Hematopoietic multipotent progenitor cell treated with erythropoietin and hydrocortisone succinate and interleukin-3 and kit ligand, for 15 days (in vitro differentiated cells): ENCODE measurements around the gene GPX4.
A peak's percentile ranks its signal among the peaks of the same experiment; 100 is the strongest.

Source experiments
- DNase-seq: peaks from one replicate; pipeline ENCODE4 v3.0.0-alpha.2; 2015; ENCODE audit warnings: low spot score

Gene GPX4

DNA sequence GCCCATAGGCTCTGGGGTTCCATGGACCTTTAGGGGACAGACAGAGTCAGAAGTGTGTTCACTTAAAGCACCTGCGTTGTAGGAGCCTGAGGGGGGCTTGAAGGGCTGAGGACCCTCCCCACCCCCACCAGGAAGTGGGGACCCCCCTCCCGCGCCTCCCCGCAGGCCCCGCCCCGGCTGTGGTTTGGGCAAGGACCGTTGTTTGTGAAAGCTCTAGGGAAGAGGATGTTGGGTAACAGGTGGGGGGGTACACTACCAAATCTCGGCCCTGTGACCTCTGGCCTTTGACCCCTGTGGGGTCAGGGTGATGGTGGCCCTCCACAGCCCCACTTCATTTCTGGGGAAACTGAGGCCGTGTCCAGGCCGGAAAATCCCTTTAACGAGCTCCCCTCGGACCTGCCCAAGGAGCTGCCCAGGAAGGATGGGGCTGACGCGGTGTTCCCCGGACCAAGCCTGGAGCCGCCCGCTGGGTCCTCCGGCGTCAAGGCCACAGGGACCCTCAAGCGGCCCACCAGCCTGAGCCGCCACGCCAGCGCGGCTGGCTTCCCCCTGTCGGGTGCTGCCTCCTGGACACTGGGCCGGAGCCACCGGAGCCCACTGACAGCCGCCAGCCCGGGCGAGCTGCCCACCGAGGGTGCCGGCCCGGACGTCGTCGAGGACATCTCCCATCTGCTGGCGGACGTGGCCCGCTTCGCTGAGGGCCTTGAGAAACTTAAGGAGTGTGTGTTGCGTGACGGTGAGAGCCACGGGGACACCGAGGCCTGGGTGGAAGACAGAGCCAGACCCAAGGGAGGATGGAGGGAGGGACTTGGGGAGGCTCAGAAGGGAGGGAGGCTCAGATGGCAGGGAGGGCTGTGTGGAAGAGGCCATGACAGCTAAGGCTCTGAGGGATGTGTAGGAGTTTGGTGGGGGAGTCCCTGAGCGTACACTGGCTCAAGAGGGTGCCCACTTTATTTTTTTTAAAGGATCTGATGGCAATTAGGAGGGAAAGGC lies 35.5 kb upstream of the GPX4 start:
- DNase-seq: no peak

DNA sequence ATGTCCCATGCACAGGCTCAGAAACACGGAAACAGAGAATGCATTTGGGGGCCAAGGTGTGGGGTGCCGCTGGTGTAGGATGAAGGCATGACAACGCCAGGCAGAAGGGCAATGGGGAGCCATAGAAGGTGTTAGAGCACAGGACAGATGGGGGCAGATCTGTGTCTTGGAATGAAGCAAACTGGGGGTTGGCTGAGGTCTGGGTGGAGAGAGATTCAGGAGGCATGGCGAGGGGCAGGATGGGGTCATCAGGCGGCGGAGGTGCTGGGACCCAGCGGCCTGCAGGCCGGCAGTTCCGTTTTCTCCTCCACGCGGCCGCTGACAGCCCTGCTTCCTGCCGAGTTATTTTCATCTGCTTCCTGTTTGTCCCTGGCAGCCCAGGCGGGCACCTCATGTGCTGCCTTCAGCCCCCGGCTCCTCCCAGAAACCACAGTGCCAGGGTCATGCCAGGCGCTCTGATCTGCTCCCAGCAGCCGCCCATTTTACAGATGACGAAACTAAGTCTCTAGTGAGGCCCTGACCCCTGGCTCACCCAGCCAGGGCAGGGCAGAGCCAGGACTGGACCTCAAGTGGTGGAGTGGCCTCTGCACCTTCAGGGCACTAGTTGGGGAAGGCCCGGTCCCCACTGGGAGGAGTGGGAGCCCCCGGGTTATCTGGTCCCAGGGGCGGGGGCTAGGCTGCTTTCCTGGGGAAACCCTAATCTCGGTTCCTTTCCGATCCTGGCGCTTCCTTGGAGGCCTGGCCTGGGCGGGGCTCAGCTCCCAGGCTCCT lies 34.6 kb upstream of the GPX4 start:
- DNase-seq: peak; percentile 28

DNA sequence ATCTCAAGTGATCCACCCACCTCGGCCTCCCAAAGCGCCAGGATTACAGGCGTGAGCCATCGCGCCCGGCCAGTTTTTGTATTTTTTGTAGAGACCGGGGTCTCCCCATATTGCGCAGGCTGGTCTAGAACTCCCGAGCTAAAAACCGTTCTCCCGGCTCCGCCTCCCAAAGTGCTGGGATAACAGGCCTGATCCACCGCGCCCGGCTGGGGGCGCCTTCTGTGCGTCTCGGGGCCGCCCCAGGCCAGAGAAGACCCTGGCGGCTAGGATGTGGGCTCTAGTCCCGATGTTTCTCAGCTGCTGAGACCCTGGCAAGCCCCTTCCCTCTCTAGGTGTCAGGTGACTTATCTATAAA lies 33.2 kb upstream of the GPX4 start:
- no peak for DNase-seq

DNA sequence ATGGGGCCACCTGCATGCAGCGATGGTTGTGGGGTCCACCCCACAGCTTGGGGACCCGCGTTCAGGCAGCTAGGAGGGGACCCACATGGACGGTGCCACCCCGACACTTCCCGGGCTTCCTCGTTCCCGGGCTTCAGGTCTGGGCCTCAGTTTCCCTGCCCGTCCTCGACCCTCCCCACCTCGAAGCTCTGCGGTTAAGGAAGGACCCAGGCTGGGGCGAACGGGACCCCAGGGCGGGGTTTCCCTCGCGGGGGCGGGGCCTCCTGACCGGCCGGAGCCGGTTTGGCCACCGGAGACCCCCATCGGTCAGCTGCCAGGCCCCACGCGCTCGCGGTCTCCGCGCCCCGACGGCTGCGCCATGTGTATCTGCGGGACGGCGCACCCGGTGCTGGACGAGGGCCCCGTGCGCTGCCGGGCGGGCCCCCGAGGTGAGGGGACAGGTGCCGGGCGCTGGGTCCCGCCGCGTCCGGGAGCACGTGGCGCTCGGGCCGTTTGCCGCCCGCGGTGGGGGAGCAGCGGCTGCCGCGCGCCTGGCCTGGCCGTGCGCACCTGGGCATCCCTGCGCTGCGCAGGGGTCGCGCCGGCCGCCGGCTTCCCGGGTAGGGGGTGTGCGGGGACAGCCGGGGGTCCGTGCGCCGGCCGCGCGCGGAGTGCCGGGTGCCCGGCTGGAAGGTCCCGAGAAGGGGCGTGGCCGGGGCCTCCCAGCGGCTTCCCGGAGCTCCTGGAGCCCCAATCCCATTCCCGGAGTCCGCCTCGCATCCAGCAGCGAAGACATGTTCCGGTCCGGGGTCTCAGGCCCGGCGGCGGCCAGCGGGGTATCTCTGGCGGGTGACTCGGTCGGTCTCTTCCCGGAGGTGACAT lies 32.6 kb upstream of the GPX4 start:
- DNase-seq: no peak

GRCh38 chr19:1072371-1073015 lies 31.3 kb upstream of the GPX4 start:
- DNase-seq: no peak

DNA sequence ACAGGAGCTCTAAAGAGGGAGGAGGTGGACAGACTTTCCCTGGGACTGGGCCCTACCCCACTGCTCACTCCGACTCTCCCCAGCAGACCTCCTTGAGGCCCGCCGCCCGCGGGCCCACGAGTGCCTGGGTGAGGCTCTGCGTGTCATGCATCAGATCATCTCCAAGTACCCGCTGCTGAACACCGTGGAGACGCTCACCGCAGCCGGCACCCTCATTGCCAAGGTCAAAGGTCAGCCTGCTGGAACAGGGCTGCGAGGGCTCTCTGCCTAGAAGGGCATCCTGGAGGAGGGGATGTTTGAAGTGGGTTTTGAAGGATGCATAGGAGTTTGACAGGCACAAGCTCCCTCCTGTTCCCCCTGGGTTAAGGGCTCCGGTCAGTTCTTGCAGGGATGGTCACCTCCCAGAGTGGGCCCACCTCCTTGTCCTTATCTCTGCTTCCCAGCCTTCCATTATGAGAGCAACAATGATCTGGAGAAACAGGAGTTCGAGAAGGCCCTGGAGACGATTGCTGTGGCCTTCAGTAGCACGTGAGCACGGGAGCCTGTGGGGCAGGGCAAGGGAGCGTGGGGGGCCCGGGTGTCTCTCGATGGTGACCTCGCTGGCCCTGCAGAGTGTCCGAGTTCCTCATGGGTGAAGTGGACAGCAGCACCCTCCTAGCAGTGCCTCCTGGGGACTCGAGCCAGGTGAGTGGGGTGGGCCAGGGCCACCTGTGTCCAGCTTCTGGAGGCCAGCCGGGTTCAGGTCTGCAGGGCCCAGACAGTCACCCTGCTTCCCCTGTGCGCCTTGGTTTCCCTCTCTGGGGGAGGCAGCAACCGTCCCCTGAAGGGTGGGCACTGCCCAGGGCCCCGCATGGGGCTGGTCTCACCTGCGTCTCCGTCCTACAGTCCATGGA lies 30.5 kb upstream of the GPX4 start:
- DNase-seq: no peak

DNA sequence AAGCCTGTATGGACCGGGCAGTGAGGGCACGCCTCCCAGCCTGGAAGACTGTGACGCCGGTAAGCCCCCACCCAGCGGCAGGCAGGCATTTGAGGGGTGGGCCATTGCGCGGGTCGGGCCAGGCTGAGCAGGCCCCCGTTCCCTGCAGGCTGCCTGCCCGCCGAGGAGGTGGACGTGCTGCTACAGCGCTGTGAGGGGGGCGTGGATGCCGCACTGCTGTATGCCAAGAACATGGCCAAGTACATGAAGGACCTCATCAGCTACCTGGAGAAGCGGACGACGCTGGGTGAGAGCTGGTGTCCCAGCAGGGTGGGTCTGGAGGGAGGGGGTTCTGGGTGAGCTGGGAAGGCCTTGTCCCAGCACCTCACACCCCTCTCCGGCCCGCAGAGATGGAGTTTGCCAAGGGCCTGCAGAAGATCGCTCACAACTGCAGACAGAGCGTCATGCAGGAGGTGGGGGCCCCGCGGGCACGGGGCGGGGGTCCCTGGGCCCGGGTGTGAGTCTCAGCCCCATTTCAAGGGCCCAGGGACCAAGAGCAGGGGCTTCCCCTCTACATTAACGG lies 29.8 kb upstream of the GPX4 start:
- DNase-seq: no peak

DNA sequence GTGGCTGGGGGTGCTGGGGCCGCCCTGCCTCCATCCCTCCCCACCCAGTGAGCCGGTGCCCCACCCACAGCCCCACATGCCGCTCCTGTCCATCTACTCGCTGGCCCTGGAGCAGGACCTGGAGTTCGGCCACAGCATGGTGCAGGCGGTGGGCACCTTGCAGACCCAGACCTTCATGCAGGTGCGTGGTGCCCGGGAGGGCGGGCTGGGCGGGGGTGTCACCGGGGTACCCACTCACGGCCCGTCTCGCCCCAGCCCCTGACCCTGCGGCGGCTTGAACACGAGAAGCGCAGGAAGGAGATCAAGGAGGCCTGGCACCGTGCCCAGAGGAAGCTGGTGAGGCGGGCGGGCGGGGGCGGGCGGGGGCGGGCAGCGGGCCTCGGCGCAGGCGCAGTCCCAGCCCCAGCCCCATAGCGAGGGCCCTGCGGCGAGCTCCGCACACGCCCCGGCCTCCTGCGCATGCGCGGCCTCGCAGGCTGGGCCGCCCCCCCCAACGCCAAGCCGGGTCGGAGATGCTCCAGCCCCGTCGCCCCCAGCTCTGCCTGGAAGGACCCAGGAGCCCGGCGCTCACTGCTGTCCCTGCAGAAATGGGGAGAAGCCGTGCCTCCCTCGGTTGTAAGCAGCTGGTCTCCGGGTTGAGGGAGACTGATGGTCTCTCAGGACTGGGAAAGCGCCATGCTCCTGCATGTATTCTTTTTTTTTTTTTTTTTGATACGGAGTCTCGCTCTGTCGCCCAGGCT lies 29.1 kb upstream of the GPX4 start:
- peak; percentile 87 for DNase-seq

DNA sequence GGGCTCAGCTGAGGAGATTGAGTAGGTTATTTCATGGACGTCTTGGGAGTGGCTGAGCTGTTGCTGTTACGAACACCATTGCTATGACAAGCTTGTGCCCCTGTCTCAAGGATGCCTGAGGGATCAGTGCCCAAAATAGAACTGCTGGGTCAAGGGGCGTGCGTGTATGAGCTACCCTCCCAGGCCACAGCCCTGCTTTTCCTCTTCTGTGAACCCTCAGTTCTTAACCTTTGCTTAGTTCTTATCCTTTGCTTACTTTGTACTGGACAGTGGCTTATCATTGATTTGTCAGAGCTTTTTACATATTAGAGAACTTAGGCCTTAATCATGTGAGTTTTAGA lies 27.8 kb upstream of the GPX4 start:
- no peak for DNase-seq

DNA sequence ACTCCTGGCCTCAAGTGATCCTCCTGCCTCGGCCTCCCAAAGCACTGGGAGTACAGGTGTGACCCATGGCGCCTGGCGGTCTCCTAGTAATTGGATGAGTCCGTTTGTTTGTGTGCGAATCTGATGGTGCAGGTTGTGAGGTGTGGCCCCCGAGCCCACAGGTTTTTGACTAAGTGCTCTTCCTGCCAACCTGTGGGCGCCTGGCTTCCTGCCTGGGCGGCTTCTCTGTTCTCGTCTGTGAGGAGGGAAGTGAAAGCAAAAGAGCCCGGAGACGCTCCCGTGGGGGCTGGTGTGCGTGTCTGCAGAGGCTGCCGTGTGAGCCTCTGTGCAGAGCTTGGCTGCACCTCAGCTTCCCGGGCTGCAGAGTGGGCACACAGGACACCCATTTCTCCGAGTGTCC lies 26.8 kb upstream of the GPX4 start:
- DNase-seq: no peak

DNA sequence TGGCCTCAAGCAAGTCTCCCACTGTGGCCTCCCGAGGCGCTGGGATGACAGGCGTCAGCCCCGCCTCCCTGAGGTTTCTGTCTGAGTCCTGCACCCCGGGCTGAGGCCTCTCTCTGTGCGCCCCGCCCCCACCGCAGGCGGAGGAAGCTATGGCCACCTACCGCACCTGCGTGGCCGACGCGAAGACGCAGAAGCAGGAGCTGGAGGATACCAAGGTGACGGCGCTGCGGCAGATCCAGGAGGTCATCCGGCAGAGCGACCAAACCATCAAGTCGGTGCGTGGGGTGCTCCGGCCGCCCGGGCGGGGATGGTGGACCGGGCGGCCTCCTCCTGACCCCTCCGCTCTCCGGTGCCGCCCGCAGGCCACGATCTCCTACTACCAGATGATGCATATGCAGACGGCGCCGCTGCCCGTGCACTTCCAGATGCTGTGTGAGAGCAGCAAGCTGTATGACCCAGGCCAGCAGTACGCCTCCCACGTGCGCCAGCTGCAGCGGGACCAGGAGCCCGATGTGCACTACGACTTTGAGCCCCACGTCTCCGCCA lies 24.2 kb upstream of the GPX4 start:
- no peak for DNase-seq

- no peak for DNase-seq
These were observed 23.2 kb upstream of the GPX4 start for GRCh38 chr19:1080360-1081161.

DNA sequence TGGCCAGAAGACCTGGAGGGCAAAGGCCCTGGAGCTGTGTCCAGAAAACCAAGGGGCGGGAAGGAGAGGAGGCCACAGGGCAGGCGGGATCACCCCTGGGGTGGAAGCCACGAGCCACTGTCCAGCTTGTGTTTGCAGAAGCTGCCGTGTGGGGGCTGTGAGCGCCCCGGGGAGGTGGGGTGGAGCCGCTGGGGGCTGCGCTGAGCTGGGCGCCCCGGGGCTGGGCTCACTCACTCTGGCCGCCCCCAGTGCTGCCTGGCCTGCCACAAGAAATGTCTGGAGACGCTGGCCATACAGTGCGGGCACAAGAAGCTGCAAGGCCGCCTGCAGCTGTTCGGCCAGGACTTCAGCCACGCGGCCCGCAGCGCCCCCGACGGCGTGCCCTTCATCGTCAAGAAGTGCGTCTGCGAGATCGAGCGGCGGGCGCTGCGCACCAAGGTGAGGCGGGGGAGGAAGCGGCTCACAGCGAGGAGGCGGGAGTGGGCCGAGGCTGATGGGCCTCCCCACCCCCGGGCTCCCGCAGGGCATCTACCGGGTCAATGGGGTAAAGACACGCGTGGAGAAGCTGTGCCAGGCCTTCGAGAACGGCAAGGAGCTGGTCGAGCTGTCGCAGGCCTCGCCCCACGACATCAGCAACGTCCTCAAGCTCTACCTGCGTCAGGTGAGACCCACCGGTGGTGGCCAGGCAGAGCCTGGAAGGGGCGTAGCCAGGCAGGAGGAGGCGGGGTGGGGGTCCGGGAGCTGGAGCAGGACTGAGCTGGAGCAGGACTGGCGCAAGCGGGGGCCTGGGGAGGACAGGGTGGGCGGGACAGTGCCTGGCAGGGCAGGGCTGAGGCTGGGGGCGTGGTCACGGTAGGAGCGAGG lies 22.3 kb upstream of the GPX4 start:
- DNase-seq: no peak

DNA sequence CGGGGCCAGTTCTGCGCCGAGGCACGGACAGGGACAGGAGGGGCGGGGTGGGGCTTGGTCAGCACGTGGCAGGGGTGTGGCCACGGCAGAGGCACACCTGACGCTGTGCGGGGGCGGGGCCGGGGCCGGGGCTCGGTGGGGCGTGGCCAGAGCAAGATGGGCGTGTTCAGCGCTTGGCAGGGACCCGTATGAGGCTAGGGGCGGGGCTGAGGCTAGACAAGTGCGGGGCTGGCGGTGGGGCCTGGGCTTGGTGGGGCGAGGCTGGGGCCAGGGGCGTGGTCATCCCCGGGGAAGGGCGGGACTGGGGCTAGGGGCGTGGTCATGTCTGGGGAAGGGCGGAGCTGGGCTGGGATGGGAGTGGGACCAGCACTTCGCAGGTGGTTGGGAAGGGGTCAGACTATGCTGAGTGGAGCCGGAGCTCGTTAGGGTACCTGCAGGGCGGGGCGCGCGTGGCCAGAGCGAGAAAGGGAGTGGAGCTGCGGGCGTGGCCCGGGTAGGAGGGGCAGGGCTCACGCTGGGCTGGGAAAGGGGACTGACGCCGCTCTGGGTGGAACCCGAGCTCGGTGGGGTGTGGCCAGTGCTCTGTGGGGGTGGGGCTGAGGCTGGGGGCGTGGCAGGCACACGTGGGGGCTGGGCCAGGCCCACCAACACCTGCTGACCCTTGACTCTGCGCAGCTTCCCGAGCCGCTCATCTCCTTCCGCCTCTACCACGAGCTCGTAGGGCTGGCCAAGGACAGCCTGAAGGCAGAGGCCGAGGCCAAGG lies 21.4 kb upstream of the GPX4 start:
- peak; percentile 39 for DNase-seq

DNA sequence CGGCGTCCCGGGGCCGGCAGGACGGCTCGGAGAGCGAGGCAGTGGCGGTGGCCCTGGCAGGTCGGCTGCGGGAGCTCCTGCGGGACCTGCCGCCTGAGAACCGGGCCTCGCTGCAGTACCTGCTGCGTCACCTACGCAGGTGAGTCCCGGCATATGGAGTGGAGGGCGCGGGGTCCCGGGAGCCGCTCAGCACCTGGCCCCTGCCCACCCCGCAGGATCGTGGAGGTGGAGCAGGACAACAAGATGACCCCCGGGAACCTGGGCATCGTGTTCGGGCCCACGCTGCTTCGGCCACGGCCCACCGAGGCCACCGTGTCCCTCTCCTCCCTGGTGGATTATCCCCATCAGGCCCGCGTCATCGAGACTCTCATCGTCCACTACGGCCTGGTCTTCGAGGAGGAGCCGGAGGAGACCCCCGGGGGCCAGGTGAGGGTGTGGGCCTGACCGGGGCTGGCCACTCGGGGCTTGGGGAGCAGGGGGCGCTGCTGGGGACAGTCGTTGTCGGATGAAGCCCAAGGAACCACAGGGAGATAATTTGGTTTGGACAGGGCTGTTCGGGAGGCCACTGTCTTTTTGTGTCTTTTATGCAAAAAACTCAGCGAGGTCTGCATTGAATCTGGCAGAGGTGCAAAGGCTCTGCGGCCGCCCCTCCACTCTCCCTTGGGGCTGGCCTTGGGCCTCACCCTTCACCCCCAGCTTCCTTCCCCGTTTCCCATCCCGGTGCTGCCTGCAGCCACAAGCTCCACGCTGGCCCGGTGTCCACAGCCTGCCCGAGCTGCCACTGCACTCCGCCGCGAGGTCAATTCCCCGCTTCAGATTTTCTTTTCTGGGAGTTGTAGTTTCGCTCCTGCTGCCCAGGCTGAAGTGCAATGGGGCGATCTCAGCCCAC lies 20.6 kb upstream of the GPX4 start:
- no peak for DNase-seq
